Nephron progenitor cell (in vitro differentiated cells): Measurements from ENCODE around the gene SMIM28.

Experiments used
- DNase-seq: peaks from one replicate; pipeline ENCODE4 v3.0.0; 2021
- H3K27ac Mint-ChIP-seq: 2 replicates; pipeline ENCODE4 v1.8.0; 2021; ENCODE audit warnings: mild to moderate bottlenecking, moderate library complexity, mixed read lengths
- H3K27me3 Mint-ChIP-seq: 2 replicates; pipeline ENCODE4 v1.8.0; 2021; ENCODE audit warnings: mild to moderate bottlenecking, low read depth, mixed read lengths; ENCODE audit not compliant: poor library complexity
- H3K36me3 Mint-ChIP-seq: 2 replicates; pipeline ENCODE4 v1.8.0; 2021; ENCODE audit warnings: low read depth, mixed read lengths
- H3K4me1 Mint-ChIP-seq: 2 replicates; pipeline ENCODE4 v1.8.0; 2021; ENCODE audit warnings: mixed read lengths
- H3K4me3 Mint-ChIP-seq: 2 replicates; pipeline ENCODE4 v1.8.0; 2021; ENCODE audit warnings: mild to moderate bottlenecking, moderate library complexity, mixed read lengths
- H3K9me3 Mint-ChIP-seq: 2 replicates; pipeline ENCODE4 v1.8.0; 2021; ENCODE audit warnings: mild to moderate bottlenecking, moderate library complexity, mixed read lengths
- CTCF ChIP-seq: fragments of 200-600 bp; sonication (generic); IDR thresholded peaks from 2 replicates; pipeline ENCODE4 v1.5.0; 2021; ENCODE audit warnings: antibody characterized with exemption

SMIM28 gene

GRCh38 chr6:138387577-138388368, 10.1 kb downstream of the SMIM28 start:
- DNase-seq: no peak
- Mint-ChIP-seq H3K27ac (no peak overlapping the region), H3K4me3 (no peak overlapping the region), H3K4me1 (peaks cover 11% of the 10 kb centered on the region), H3K9me3 (no peaks in the 10 kb centered on the region), H3K27me3 (peaks cover 9% of the 10 kb centered on the region), H3K36me3 (no peaks in the 10 kb centered on the region)
- no peak for TF ChIP-seq CTCF

GRCh38 chr6:138389551-138389950, 11.8 kb downstream of the SMIM28 start:
- TF ChIP-seq CTCF: no peak
- H3K4me1 Mint-ChIP-seq: no peaks in the 10 kb centered on the region
- no peaks in the 10 kb centered on the region for H3K36me3 Mint-ChIP-seq
- no peak for DNase-seq
- H3K9me3 Mint-ChIP-seq: no peaks in the 10 kb centered on the region
- peaks cover 9% of the 10 kb centered on the region for H3K27me3 Mint-ChIP-seq
- no peak overlapping the region for H3K27ac Mint-ChIP-seq
- no peak overlapping the region for H3K4me3 Mint-ChIP-seq

- H3K9me3 Mint-ChIP-seq: no peaks in the 10 kb centered on the region
- no peak overlapping the region for H3K27ac Mint-ChIP-seq
- no peak overlapping the region for H3K4me3 Mint-ChIP-seq
- no peak for TF ChIP-seq CTCF
- no peaks in the 10 kb centered on the region for H3K4me1 Mint-ChIP-seq
- H3K36me3 Mint-ChIP-seq: no peaks in the 10 kb centered on the region
- H3K27me3 Mint-ChIP-seq: peaks cover 9% of the 10 kb centered on the region
- no peak for DNase-seq
Observed at GRCh38 chr6:138393871-138394783, 16.4 kb downstream of the SMIM28 start.

GRCh38 chr6:138396709-138397108, 19.0 kb downstream of the SMIM28 start:
- Mint-ChIP-seq H3K27me3 (peaks cover 8% of the 10 kb centered on the region), H3K4me3 (no peak overlapping the region), H3K9me3 (no peaks in the 10 kb centered on the region), H3K4me1 (no peaks in the 10 kb centered on the region), H3K36me3 (no peaks in the 10 kb centered on the region), H3K27ac (no peak overlapping the region)
- DNase-seq: no peak
- TF ChIP-seq CTCF: no peak

- Mint-ChIP-seq H3K4me1 (no peaks in the 10 kb centered on the region), H3K27me3 (peaks cover 8% of the 10 kb centered on the region), H3K36me3 (no peaks in the 10 kb centered on the region), H3K4me3 (no peak overlapping the region), H3K27ac (no peak overlapping the region), H3K9me3 (no peaks in the 10 kb centered on the region)
- TF ChIP-seq CTCF: no peak
- DNase-seq: no peak
Observed at GRCh38 chr6:138397128-138398122, 19.7 kb downstream of the SMIM28 start.
